SK-N-DZ (cell line): Measurements from ENCODE around the gene CHRNB1.
"Not testable (repeated sequence)": the region's sequence is repeated elsewhere in the genome, so short reads cannot be mapped to it uniquely, and the experiment has no call there.

Experiments
- DNase-seq: peaks from one replicate; pipeline ENCODE4 v3.0.0-alpha.2; 2015; ENCODE audit warnings: low spot score

CHRNB1 gene

GRCh38 chr17:7466639-7467341, 21.9 kb downstream of the CHRNB1 start:
- DNase-seq = no peak

GRCh38 chr17:7467498-7467897, 22.6 kb downstream of the CHRNB1 start:
- no peak for DNase-seq

GRCh38 chr17:7468290-7468689, 23.4 kb downstream of the CHRNB1 start:
- DNase-seq = no peak

GRCh38 chr17:7468804-7469389, 24.0 kb downstream of the CHRNB1 start:
- no peak for DNase-seq

- DNase-seq = not testable (repeated sequence)
These were observed 25.0 kb downstream of the CHRNB1 start for GRCh38 chr17:7469843-7470242.

- DNase-seq = not testable (repeated sequence)
These were observed 25.7 kb downstream of the CHRNB1 start for GRCh38 chr17:7470457-7470973.

- DNase-seq = no peak
These were observed 26.9 kb downstream of the CHRNB1 start for GRCh38 chr17:7471729-7472128.

- DNase-seq = not testable (repeated sequence)
These were observed 29.9 kb downstream of the CHRNB1 start for GRCh38 chr17:7474767-7475166.

- DNase-seq = no peak
These were observed 31.0 kb downstream of the CHRNB1 start for GRCh38 chr17:7475764-7476422.

GRCh38 chr17:7476494-7476893, 31.6 kb downstream of the CHRNB1 start:
- DNase-seq = no peak

- no peak for DNase-seq
These were observed 32.1 kb downstream of the CHRNB1 start for GRCh38 chr17:7476951-7477350.

- peak; percentile 46 for DNase-seq
These were observed 32.8 kb downstream of the CHRNB1 start for GRCh38 chr17:7477392-7478275.

- peak; percentile 39 for DNase-seq
These were observed 33.7 kb downstream of the CHRNB1 start for GRCh38 chr17:7478276-7479212.

- peak; percentile 65 for DNase-seq
These were observed 34.6 kb downstream of the CHRNB1 start, which contains the start of gene ZBTB4 for GRCh38 chr17:7479213-7480088. TSS of gene ZBTB4 (minus strand) at chr17:7479631. CDS start at chr17:7466801, 12,830 bp downstream.

- DNase-seq = no peak
These were observed 35.2 kb downstream of the CHRNB1 start for GRCh38 chr17:7480089-7480384.

- not testable (repeated sequence) for DNase-seq
These were observed 36.4 kb downstream of the CHRNB1 start, which contains the start of gene SLC35G6 for GRCh38 chr17:7481275-7481674. TSS of gene SLC35G6 (plus strand) at chr17:7481446. CDS start at chr17:7481517, 71 bp downstream.

- not testable (repeated sequence) for DNase-seq
These were observed 37.2 kb downstream of the CHRNB1 start for GRCh38 chr17:7481842-7482741.

- not testable (repeated sequence) for DNase-seq
These were observed 37.9 kb downstream of the CHRNB1 start for GRCh38 chr17:7482742-7483088.
